Measurements from ENCODE around the gene SCO2. TPM values are rescaled to one million over a fixed set of nuclear protein-coding genes. Genes with fewer than 3 reads are reported as not detected.

Gene SCO2
- total and polyA plus RNA-seq, 9 of the 15 experiments (the other 6 are each of a cell fraction or from before 2014, with no cell fraction given), result 0.34 to 4.0 (median 1.1) TPM; not detected in 3

DNA sequence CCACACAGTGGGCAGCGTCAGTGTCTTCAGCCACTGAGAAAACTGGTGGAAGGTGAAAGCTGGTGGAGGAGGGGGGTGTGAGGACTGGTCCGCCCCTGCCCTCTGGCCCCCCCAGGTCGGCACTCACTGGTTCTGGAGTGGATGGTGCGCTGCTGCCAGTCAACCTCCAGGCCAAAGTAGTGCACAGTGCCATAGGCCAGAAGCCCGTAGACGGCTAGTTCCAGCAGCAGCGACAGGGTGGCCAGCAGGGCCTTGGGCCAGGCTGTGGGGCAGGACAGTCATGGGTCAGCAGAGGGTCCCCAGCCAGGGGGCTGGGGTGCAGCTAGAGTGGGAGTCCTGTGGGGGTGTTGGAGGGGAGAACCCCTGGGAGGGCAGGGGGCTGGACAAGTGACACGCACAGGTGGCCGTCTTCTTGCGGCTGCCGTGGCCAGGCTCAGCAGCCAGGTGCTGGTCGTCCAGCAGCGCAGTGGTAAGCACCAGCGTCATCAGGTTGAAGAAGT is 20.1 kb downstream of the SCO2 start:
- H3K4me3 ChIP-seq, result no peak overlapping the region
- no peaks in the 10 kb centered on the region for H4K20me1 ChIP-seq (replicated peaks; ENCODE audit: control insufficient read depth, insufficient read depth, low read length)
- no peak for TF ChIP-seq ZNF79 (CRISPR knock-in tag; IDR thresholded peaks at IDR 0.05; ENCODE audit: low read depth)
- in situ Hi-C loops (cut with MboI), result no loop called here
- 100% methylated on average over 6 of the region's 14 CpGs for WGBS (ENCODE audit: insufficient coverage, low coverage, missing lambda C conversion rate)
- DNase-seq (ENCODE audit: extremely low read depth in 1 of 4, low spot score in 3 of 4), result no peak
- ChIA-PET CTCF (ENCODE audit: low intra/inter-chr PET ratio) (no interaction called here), POLR2A (interaction anchor here (1.3 kb wide), 1 partner anchor 8 kb away, joined by 4 read pairs; no protein-coding TSS in a partner anchor)
- H2AFZ ChIP-seq (ENCODE audit: low read depth, low read length), result no peak overlapping the region
- no TSS peak for BruUV-seq (replicated peaks)
- peaks cover 31% of the 10 kb centered on the region for H3K79me2 ChIP-seq (ENCODE audit: control insufficient read depth, insufficient read depth, low read length)
- H3K4me1 ChIP-seq (replicated peaks in 1 of 2; ENCODE audit: control insufficient read depth in 2 of 2, insufficient read depth in 2 of 2, low read length in 2 of 2), result peaks cover 0 to 27% of the 10 kb centered on the region in 2 experiments; a peak in 3 of 5 replicates
- ATAC-seq, result no peak
- H3K9me1 ChIP-seq (ENCODE audit: control insufficient read depth, insufficient read depth, low read length), result no peaks in the 10 kb centered on the region
- 0 out of 2 replicates have a peak, but pooled peaks cover 1% of the 10 kb centered on the region for H3K9me3 ChIP-seq (replicated peaks; ENCODE audit: control insufficient read depth, insufficient read depth, low read depth, low read length)
- H3K27me3 ChIP-seq (ENCODE audit: control insufficient read depth in 2 of 2, insufficient read depth in 2 of 2, low read length in 2 of 2), result no peaks in the 10 kb centered on the region
- intact Hi-C loops (cut with micrococcal nuclease), result no loop called here
- peaks cover 24% of the 10 kb centered on the region; the same call in 1 of the 3 replicates for H3K36me3 ChIP-seq (ENCODE audit: control insufficient read depth, insufficient read depth, low read length)
- no peak overlapping the region for H3K9ac ChIP-seq (ENCODE audit: insufficient read depth in 1 of 2, low read depth in 2 of 2, low read length in 2 of 2)
- H3K4me2 ChIP-seq (ENCODE audit: insufficient read depth, low read length), result no peak overlapping the region
- no peak for FAIRE-seq
- no peak overlapping the region for H3K27ac ChIP-seq (ENCODE audit: extremely low read depth, low read depth, low read length)

DNA sequence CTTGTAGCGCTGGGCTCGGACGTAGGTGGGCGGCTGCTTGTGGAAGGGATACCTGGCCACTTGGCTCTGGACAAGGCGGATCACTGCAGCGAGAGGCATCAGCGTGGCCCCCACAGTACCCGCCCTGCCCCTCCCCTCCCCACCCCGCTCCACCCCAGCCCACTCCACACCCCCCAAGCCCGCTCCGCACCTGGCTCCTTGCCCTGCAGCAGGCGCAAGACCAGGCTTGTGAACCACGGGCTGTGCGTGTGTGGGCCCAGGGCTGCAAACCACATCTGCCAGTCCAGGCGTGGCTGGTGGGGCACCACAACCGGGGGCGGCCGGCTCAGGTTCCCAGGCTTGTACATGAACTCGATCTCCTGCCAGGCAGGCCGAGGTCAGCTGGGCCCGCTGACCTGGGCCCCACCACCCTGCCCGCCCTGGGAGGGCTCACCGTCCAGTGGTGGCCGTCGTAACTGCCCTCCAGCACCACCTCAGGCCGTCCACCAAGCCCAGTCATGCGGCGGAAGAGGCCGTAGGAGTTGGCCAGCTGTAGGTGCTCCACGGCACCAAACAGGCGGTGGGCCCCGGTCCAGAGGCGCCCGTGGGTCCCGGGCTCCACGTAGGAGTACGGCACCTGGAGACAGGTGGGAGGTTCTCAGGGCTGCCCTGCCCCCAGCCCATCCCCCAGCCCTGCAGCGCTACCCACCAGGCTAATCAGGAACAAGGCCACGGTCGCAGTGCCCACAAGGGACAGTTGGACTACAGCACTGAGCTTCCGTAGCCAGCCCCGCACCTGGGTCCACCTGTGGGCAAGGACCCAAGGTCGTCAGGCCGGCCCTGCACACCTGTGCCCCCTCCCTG is 20.8 kb downstream of the SCO2 start:
- CTCF ChIA-PET (ENCODE audit: low intra/inter-chr PET ratio), result no interaction called here
- POLR2A ChIA-PET, result interaction anchor here (1.2 kb wide), 1 partner anchor 34 kb away, joined by 4 read pairs; no protein-coding TSS in a partner anchor

More for the DNA sequence above, 20.8 kb downstream of the SCO2 start:
- Histone ChIP-seq H3K79me2 (ENCODE audit: control insufficient read depth, insufficient read depth, low read length) (peaks cover 24% of the 10 kb centered on the region), H2AFZ (ENCODE audit: low read depth, low read length) (no peak overlapping the region), H3K4me2 (ENCODE audit: insufficient read depth, low read length) (no peak overlapping the region), H3K27me3 (ENCODE audit: control insufficient read depth in 2 of 2, insufficient read depth in 2 of 2, low read length in 2 of 2) (no peaks in the 10 kb centered on the region), H3K4me1 (replicated peaks in 1 of 2; ENCODE audit: control insufficient read depth in 2 of 2, insufficient read depth in 2 of 2, low read length in 2 of 2) (peaks cover 0 to 27% of the 10 kb centered on the region in 2 experiments; a peak in 3 of 5 replicates), H3K36me3 (ENCODE audit: control insufficient read depth, insufficient read depth, low read length) (peaks cover 22% of the 10 kb centered on the region; the same call in 1 of the 3 replicates), H3K4me3 (no peak overlapping the region), H4K20me1 (replicated peaks; ENCODE audit: control insufficient read depth, insufficient read depth, low read length) (no peaks in the 10 kb centered on the region), H3K9ac (ENCODE audit: insufficient read depth in 1 of 2, low read depth in 2 of 2, low read length in 2 of 2) (no peak overlapping the region), H3K27ac (ENCODE audit: extremely low read depth, low read depth, low read length) (no peak overlapping the region), H3K9me3 (replicated peaks; ENCODE audit: control insufficient read depth, insufficient read depth, low read depth, low read length) (0 out of 2 replicates have a peak, but pooled peaks cover 1% of the 10 kb centered on the region), H3K9me1 (ENCODE audit: control insufficient read depth, insufficient read depth, low read length) (no peaks in the 10 kb centered on the region)
- in situ Hi-C loops (cut with MboI) (no loop called here), intact Hi-C loops (cut with micrococcal nuclease) (no loop called here)
- FAIRE-seq, result no peak
- 94% methylated on average over 12 of the region's 44 CpGs for WGBS (ENCODE audit: insufficient coverage, low coverage, missing lambda C conversion rate)
- TF ChIP-seq, protein P1, sequence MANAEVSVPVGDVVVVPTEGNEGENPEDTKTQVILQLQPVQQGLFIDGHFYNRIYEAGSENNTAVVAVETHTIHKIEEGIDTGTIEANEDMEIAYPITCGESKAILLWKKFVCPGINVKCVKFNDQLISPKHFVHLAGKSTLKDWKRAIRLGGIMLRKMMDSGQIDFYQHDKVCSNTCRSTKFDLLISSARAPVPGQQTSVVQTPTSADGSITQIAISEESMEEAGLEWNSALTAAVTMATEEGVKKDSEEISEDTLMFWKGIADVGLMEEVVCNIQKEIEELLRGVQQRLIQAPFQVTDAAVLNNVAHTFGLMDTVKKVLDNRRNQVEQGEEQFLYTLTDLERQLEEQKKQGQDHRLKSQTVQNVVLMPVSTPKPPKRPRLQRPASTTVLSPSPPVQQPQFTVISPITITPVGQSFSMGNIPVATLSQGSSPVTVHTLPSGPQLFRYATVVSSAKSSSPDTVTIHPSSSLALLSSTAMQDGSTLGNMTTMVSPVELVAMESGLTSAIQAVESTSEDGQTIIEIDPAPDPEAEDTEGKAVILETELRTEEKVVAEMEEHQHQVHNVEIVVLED (CRISPR knock-in tag; IDR thresholded peaks at IDR 0.05), result no peak
- TF ChIP-seq, protein P2, sequence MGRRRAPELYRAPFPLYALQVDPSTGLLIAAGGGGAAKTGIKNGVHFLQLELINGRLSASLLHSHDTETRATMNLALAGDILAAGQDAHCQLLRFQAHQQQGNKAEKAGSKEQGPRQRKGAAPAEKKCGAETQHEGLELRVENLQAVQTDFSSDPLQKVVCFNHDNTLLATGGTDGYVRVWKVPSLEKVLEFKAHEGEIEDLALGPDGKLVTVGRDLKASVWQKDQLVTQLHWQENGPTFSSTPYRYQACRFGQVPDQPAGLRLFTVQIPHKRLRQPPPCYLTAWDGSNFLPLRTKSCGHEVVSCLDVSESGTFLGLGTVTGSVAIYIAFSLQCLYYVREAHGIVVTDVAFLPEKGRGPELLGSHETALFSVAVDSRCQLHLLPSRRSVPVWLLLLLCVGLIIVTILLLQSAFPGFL (CRISPR knock-in tag; IDR thresholded peaks at IDR 0.05), result no peak
- DNase-seq (ENCODE audit: extremely low read depth in 1 of 4, low spot score in 3 of 4), result no peak
- BruUV-seq (replicated peaks), result no TSS peak
- no peak for ATAC-seq
